ENCODE results near the gene PCP4. TPM values are rescaled to one million over a fixed set of nuclear protein-coding genes. Genes with fewer than 3 reads are reported as not detected.
A peak's percentile ranks its signal among the peaks of the same experiment; 100 is the strongest.

Gene PCP4
- total RNA-seq, 4 donors from 2014 or later, result 30.8 to 167 (median 110) TPM

DNA sequence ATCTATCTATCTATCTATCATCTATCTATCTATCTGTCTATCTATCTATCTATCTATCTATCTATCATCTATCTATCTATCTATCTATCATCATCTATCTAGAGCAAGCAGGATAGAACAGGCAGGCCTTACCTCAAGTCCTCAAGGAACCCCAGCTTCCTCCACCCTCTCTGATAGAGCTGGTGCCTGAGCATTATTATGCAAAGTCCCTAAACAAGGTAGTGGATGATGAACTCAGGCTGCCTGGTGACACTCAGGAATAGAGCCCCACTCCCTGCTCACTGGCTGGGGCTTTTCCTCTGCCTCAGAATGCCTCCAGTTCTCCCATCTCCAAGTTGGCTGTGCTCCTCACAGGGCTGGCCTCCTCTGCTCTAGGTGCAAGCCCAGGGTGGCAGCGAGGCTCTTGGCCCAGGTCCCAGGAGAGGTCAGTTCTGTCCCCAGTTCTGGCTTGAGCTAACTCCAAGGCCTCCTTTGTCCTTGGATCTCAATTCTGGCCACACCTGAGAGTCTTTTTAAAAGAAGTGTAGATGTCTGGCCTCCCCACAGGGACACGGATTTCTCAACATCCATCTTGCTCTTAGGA is 60.2 kb downstream of the PCP4 start:
- 67 to 71% methylated on average over 1 of the region's 2 CpGs for WGBS, 2 donors (ENCODE audit: low coverage in 1 of 2)

GRCh38 chr21:39932335-39932734 is 65.1 kb downstream of the PCP4 start:
- 78 to 85% methylated on average over 1 of the region's 1 CpG for WGBS, 2 donors (ENCODE audit: low coverage in 1 of 2)
- Histone ChIP-seq H3K4me3 (no peak overlapping the region), H3K27me3 (no peaks in the 10 kb centered on the region), H3K9me3 (no peaks in the 10 kb centered on the region), H3K27ac (no peak overlapping the region), H3K36me3 (peaks cover 0 to 8% of the 10 kb centered on the region in 2 donors), H3K4me1 (no peaks in the 10 kb centered on the region)
- TF ChIP-seq EP300 (IDR thresholded peaks at IDR 0.05), result no peak
- TF ChIP-seq, protein P1, sequence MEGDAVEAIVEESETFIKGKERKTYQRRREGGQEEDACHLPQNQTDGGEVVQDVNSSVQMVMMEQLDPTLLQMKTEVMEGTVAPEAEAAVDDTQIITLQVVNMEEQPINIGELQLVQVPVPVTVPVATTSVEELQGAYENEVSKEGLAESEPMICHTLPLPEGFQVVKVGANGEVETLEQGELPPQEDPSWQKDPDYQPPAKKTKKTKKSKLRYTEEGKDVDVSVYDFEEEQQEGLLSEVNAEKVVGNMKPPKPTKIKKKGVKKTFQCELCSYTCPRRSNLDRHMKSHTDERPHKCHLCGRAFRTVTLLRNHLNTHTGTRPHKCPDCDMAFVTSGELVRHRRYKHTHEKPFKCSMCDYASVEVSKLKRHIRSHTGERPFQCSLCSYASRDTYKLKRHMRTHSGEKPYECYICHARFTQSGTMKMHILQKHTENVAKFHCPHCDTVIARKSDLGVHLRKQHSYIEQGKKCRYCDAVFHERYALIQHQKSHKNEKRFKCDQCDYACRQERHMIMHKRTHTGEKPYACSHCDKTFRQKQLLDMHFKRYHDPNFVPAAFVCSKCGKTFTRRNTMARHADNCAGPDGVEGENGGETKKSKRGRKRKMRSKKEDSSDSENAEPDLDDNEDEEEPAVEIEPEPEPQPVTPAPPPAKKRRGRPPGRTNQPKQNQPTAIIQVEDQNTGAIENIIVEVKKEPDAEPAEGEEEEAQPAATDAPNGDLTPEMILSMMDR (IDR thresholded peaks at IDR 0.05), result no peak
- no peak for TF ChIP-seq POLR2A (IDR thresholded peaks at IDR 0.05)
- no peak for TF ChIP-seq POLR2AphosphoS5 (IDR thresholded peaks at IDR 0.05)
- no peak for ATAC-seq

More for the DNA sequence above, 60.2 kb downstream of the PCP4 start:
- TF ChIP-seq EP300 (IDR thresholded peaks at IDR 0.05), result no peak
- no peak for TF ChIP-seq POLR2A (IDR thresholded peaks at IDR 0.05)
- TF ChIP-seq, protein P1 (IDR thresholded peaks at IDR 0.05), result no peak
- no peak for TF ChIP-seq POLR2AphosphoS5 (IDR thresholded peaks at IDR 0.05)
- Histone ChIP-seq H3K27me3 (no peaks in the 10 kb centered on the region), H3K9me3 (no peaks in the 10 kb centered on the region), H3K27ac (no peak overlapping the region), H3K4me1 (no peaks in the 10 kb centered on the region), H3K4me3 (no peak overlapping the region), H3K36me3 (peaks cover 0 to 8% of the 10 kb centered on the region in 2 donors)
- ATAC-seq, result no peak

- TF ChIP-seq EP300 (IDR thresholded peaks at IDR 0.05) (no peak), POLR2AphosphoS5 (IDR thresholded peaks at IDR 0.05) (no peak), POLR2A (IDR thresholded peaks at IDR 0.05) (no peak)
- TF ChIP-seq, protein P1 (IDR thresholded peaks at IDR 0.05), result no peak
- Histone ChIP-seq H3K4me1 (peaks cover 0 to 11% (median 0%) of the 10 kb centered on the region in 3 donors), H3K27ac (no peak overlapping the region), H3K4me3 (no peak overlapping the region), H3K9me3 (no peaks in the 10 kb centered on the region), H3K36me3 (peaks cover 0 to 4% of the 10 kb centered on the region in 2 donors), H3K27me3 (no peaks in the 10 kb centered on the region)
- 79 to 89% methylated on average over 2 of the region's 2 CpGs for WGBS, 2 donors (ENCODE audit: low coverage in 1 of 2)
- no peak for ATAC-seq
Observed at GRCh38 chr21:39934895-39935294, 67.7 kb downstream of the PCP4 start.

- WGBS, 2 donors (ENCODE audit: low coverage in 1 of 2), result 92% methylated on average over 2 of the region's 5 CpGs; no CpG with 5 or more reads in 1 of the 2 donors
- no peak overlapping the region for H3K27ac ChIP-seq
- no peak for ATAC-seq
- no peak overlapping the region for H3K4me3 ChIP-seq
- H3K9me3 ChIP-seq, result no peaks in the 10 kb centered on the region
- no peak for TF ChIP-seq POLR2AphosphoS5 (IDR thresholded peaks at IDR 0.05)
- TF ChIP-seq, protein P1 (IDR thresholded peaks at IDR 0.05), result no peak
- H3K27me3 ChIP-seq, result no peaks in the 10 kb centered on the region
- no peaks in the 10 kb centered on the region for H3K36me3 ChIP-seq
- peaks cover 0 to 11% (median 0%) of the 10 kb centered on the region in 3 donors for H3K4me1 ChIP-seq
Observed at GRCh38 chr21:39935716-39936115, 68.5 kb downstream of the PCP4 start.

DNA sequence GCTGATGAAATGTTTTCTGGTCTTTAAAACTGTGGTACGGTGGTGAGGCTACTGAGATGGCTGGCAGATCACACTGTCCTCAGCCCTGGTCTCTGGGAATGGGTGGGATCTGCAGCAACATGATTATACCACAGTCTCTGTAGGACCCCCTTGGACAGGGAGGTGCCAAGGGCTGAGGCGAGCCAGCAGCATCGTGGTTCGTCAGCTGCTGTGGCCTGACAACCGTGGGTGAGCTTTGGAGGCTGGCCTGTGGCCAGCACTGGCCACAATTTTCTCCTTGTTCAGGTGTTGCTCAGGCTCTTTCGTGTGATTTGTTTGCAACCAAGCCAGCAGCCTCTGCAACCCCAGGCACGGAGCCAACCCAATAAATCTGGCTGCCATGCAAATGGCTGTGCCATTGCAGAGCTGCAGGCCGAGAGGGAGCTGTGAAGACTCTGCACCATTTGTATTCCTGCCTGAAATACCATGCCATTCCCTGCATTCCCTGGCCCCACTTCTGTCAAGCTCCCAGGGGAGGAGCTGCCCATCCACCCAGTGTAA is 70.9 kb downstream of the PCP4 start:
- Histone ChIP-seq H3K27ac (no peak overlapping the region), H3K4me3 (no peak overlapping the region), H3K4me1 (peaks cover 0 to 11% (median 0%) of the 10 kb centered on the region in 3 donors), H3K9me3 (no peaks in the 10 kb centered on the region), H3K36me3 (no peaks in the 10 kb centered on the region), H3K27me3 (no peaks in the 10 kb centered on the region)
- ATAC-seq, result peak; percentile 16
- 50% methylated on average over 4 of the region's 8 CpGs; no CpG with 5 or more reads in 1 of the 2 donors for WGBS, 2 donors (ENCODE audit: low coverage in 1 of 2)
- TF ChIP-seq POLR2AphosphoS5 (IDR thresholded peaks at IDR 0.05), result no peak
- TF ChIP-seq EP300 (IDR thresholded peaks at IDR 0.05), result no peak
- TF ChIP-seq POLR2A (IDR thresholded peaks at IDR 0.05), result no peak
- TF ChIP-seq, protein P1 (IDR thresholded peaks at IDR 0.05), result no peak
